LNCAP (cell line): ENCODE data around the gene CHURC1.
A peak's percentile ranks its signal among the peaks of the same experiment; 100 is the strongest.

Experiments used
- TF ChIP-seq, protein P1 (sequence below): fragments of 450-650 bp; IDR thresholded peaks from 2 replicates; pipeline ENCODE4 v1.5.1; 2017; ENCODE audit warnings: mild to moderate bottlenecking

Gene CHURC1

GRCh38 chr14:64885559-64885958 is 28.7 kb upstream of the CHURC1 start:
- TF ChIP-seq, protein P1, sequence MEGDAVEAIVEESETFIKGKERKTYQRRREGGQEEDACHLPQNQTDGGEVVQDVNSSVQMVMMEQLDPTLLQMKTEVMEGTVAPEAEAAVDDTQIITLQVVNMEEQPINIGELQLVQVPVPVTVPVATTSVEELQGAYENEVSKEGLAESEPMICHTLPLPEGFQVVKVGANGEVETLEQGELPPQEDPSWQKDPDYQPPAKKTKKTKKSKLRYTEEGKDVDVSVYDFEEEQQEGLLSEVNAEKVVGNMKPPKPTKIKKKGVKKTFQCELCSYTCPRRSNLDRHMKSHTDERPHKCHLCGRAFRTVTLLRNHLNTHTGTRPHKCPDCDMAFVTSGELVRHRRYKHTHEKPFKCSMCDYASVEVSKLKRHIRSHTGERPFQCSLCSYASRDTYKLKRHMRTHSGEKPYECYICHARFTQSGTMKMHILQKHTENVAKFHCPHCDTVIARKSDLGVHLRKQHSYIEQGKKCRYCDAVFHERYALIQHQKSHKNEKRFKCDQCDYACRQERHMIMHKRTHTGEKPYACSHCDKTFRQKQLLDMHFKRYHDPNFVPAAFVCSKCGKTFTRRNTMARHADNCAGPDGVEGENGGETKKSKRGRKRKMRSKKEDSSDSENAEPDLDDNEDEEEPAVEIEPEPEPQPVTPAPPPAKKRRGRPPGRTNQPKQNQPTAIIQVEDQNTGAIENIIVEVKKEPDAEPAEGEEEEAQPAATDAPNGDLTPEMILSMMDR: no peak

GRCh38 chr14:64889352-64889751 is 24.9 kb upstream of the CHURC1 start:
- TF ChIP-seq, protein P1: no peak

DNA sequence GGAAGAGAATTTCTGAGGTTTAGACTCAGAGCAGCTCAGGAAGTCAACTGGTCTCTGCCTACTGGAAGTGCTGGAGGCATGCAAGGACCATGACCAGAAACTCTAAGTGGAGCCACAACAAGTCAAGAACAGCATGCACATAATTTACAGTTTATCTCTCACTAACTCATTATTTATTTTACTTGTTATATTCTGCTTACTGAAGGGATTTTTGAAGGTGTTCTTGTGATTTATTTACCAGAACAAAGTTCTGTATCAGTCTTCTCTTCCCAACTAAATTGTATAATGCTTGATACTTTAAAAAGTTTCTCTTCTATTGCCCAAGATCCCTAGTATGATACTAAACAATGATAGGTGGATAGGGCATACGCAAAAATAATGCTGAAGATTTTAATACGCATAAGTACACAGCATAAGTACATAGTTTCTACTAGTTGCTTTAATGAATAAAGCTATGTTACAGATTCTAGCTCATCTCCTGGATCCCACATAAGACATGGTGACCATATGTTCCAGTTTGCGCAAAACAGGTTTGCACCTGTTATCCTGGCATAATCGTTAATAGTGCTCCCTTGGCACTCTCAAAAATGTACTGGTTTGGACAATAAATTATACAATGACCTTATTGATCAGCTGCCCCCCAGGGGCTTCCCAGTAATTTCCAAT is 22.9 kb upstream of the CHURC1 start:
- TF ChIP-seq, protein P1: no peak

DNA sequence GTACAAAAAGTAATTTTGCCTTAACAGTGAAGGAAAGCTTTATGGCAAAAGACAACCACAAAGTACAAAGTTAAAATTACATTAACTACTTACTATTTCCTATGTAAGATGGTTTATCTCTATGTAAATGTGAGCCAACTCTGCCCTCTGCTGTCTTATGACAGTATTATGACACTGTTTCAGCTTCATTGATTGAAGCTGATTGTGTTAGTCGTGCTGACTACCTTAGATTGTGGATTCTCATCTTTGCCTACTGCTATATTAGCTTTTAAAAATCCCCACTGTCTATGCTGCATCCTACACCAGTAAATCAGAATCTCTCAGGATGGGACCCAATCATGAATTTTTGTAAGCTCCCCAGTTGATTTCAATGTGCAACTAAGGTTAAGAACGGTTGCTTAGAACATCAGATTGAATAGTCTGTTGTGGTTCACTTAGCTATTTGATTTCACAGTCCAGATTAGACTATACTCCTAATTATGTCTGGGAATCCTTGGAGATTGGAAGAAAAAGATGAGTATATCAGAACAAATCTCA is 22.3 kb upstream of the CHURC1 start:
- TF ChIP-seq, protein P1: peak; percentile 68

- TF ChIP-seq, protein P1: no peak
Measured at GRCh38 chr14:64899958-64900357, 14.3 kb upstream of the CHURC1 start.

GRCh38 chr14:64906022-64906421 is 8.2 kb upstream of the CHURC1 start:
- TF ChIP-seq, protein P1: no peak

DNA sequence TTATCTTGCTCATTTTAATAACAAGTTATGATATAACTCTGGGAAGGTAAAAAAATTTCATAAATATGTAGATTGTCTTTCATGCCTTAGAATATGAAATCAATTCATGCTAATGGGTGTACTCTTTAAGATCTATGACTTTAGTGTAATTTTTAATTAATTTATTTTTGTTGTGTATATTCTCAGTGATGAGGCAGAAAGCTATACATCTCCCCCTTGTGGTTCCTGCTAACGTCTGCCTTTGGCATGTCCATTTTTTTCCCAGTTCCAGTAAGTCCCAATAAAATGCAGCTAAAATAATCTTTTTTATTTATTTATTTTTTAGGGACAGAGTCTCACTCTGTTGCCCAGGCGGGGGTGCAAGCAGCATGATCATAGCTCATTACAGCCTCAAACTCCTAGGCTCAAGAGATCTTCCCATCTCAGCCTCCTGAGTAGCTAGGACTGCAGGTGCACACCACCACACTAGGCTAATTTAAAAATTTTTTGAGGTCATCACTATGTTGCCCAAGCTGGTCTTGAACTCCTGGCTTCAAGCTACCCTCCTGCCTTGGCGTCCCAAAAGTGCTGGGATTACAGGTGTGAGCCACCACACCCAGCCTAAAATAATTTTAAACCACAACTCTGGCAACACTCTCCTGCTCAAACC is 3.3 kb upstream of the CHURC1 start:
- TF ChIP-seq, protein P1: peak; percentile 78
